GM12878 (cell line): ENCODE data around the gene ACSF2.

Experiments
- CTCF ChIP-seq, 3 experiments: IDR thresholded peaks in 2 of 3; conservative IDR thresholded peaks in 1 of 3; 2 replicates each; pipeline ENCODE4 v1.5.1; 2011; ENCODE audit warnings: low read depth in 3 of 3, low read length in 3 of 3, mild to moderate bottlenecking in 3 of 3, control low read depth in 2 of 3, moderate library complexity in 2 of 3, inconsistent platforms in 1 of 3, mixed read lengths in 1 of 3; ENCODE audit not compliant: control insufficient read depth in 2 of 3, insufficient read depth in 1 of 3; ENCODE audit errors: extremely low read depth in 1 of 3
- SIX5 ChIP-seq: IDR thresholded peaks from 2 replicates; pipeline ENCODE4 v1.6.1; 2011; ENCODE audit warnings: mild to moderate bottlenecking, low read depth, low read length, moderate library complexity; ENCODE audit not compliant: severe bottlenecking
- SPI1 ChIP-seq: IDR thresholded peaks from 2 replicates; pipeline ENCODE4 v1.6.1; 2011; ENCODE audit warnings: low read depth, mild to moderate bottlenecking, low read length, moderate library complexity, borderline replicate concordance; ENCODE audit not compliant: insufficient read depth
- ZBTB4 ChIP-seq: fragments of 450-650 bp; formaldehyde crosslinking; IDR thresholded peaks from 2 replicates; pipeline ENCODE4 v1.4.0; 2022; ENCODE audit warnings: mild to moderate bottlenecking, moderate library complexity
- TF ChIP-seq, protein P1 (sequence below): fragments of 150-350 bp; IDR thresholded peaks from 2 replicates; pipeline ENCODE4 v1.6.1; 2014; ENCODE audit warnings: mild to moderate bottlenecking, low read depth, low read length

- no peak for TF ChIP-seq CTCF (IDR thresholded peaks at IDR 0.05 in 2 of 3, conservative IDR thresholded peaks at IDR 0.05 in 1 of 3; ENCODE audit: control insufficient read depth in 2 of 3, extremely low read depth in 1 of 3, insufficient read depth in 1 of 3, low read depth in 3 of 3, low read length in 3 of 3)
- no peak for TF ChIP-seq ZBTB4
- TF ChIP-seq SPI1 = no peak
- TF ChIP-seq SIX5 = no peak
- TF ChIP-seq, protein P1, sequence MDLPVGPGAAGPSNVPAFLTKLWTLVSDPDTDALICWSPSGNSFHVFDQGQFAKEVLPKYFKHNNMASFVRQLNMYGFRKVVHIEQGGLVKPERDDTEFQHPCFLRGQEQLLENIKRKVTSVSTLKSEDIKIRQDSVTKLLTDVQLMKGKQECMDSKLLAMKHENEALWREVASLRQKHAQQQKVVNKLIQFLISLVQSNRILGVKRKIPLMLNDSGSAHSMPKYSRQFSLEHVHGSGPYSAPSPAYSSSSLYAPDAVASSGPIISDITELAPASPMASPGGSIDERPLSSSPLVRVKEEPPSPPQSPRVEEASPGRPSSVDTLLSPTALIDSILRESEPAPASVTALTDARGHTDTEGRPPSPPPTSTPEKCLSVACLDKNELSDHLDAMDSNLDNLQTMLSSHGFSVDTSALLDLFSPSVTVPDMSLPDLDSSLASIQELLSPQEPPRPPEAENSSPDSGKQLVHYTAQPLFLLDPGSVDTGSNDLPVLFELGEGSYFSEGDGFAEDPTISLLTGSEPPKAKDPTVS = no peak
These were observed 41.9 kb downstream of the ACSF2 start for GRCh38 chr17:50467855-50468303.
